AG08395 (cell line): ENCODE data around the gene SETD7.

Source experiments
- DNase-seq: peaks from one replicate; pipeline ENCODE4 v3.0.0; 2012; ENCODE audit warnings: mixed read lengths, low spot score

SETD7 gene

GRCh38 chr4:139556071-139556723 is at the start of gene SETD7:
Gene SETD7, minus strand, starts transcription at chr4:139556219. Its CDS starts 82 bp downstream, at chr4:139556137.
- peak; percentile 70 for DNase-seq

- no peak for DNase-seq
Observed at GRCh38 chr4:139605516-139605915, 49.5 kb upstream of the SETD7 start.

GRCh38 chr4:139603576-139604410 is 47.8 kb upstream of the SETD7 start:
- peak; percentile 60 for DNase-seq

GRCh38 chr4:139602776-139603360 is 46.8 kb upstream of the SETD7 start:
- DNase-seq = no peak

- DNase-seq = no peak
Observed at GRCh38 chr4:139600662-139601061, 44.6 kb upstream of the SETD7 start.

GRCh38 chr4:139599594-139600374 is 43.8 kb upstream of the SETD7 start:
- no peak for DNase-seq

- DNase-seq = no peak
Observed at GRCh38 chr4:139599076-139599475, 43.1 kb upstream of the SETD7 start.

- DNase-seq = no peak
Observed at GRCh38 chr4:139596684-139597279, 40.8 kb upstream of the SETD7 start.

GRCh38 chr4:139596034-139596683 is 40.1 kb upstream of the SETD7 start:
- DNase-seq = peak; percentile 57

- no peak for DNase-seq
Observed at GRCh38 chr4:139594591-139595185, 38.7 kb upstream of the SETD7 start.

- peak; percentile 74 for DNase-seq
Observed at GRCh38 chr4:139593091-139593564, 37.1 kb upstream of the SETD7 start.

GRCh38 chr4:139589336-139590018 is 33.5 kb upstream of the SETD7 start:
- peak; percentile 59 for DNase-seq

- DNase-seq = no peak
Observed at GRCh38 chr4:139587446-139587845, 31.4 kb upstream of the SETD7 start.

GRCh38 chr4:139585473-139585872 is 29.5 kb upstream of the SETD7 start:
- DNase-seq = no peak

GRCh38 chr4:139584784-139585183 is 28.8 kb upstream of the SETD7 start:
- DNase-seq = no peak

GRCh38 chr4:139584013-139584412 is 28.0 kb upstream of the SETD7 start:
- no peak for DNase-seq

- DNase-seq = no peak
Observed at GRCh38 chr4:139582044-139582443, 26.0 kb upstream of the SETD7 start.

- DNase-seq = no peak
Observed at GRCh38 chr4:139581096-139581495, 25.1 kb upstream of the SETD7 start.

- no peak for DNase-seq
Observed at GRCh38 chr4:139576219-139576618, 20.2 kb upstream of the SETD7 start.

GRCh38 chr4:139575072-139575471 is 19.1 kb upstream of the SETD7 start:
- no peak for DNase-seq
